ENCODE results near the gene NUDT2. TPM values are rescaled to one million over a fixed set of nuclear protein-coding genes. Genes with fewer than 3 reads are reported as not detected.

The NUDT2 gene
- polyA plus RNA-seq, 1 of the 3 experiments (the other 2 are of a cell fraction) = 47.8 TPM

- Histone ChIP-seq H3K27ac (ENCODE audit: low read depth in 2 of 2, low read length in 1 of 2) (no peak overlapping the region), H3K27me3 (ENCODE audit: insufficient read depth) (no peaks in the 10 kb centered on the region), H3K4me2 (no peak overlapping the region), H2AFZ (ENCODE audit: low read depth) (no peak overlapping the region), H3K79me2 (ENCODE audit: insufficient read depth) (peaks cover 9% of the 10 kb centered on the region; the same call in 1 of the 2 replicates), H3K9ac (no peak overlapping the region), H3K9me3 (no peaks in the 10 kb centered on the region), H3K4me3 (ENCODE audit: low read depth in 2 of 2, low read length in 1 of 2) (no peak overlapping the region), H3K4me1 (ENCODE audit: control insufficient read depth in 1 of 2, insufficient read depth in 2 of 2, low read depth in 1 of 2, low read length in 1 of 2) (peaks cover 3 to 7% of the 10 kb centered on the region in 2 experiments; a peak in 3 of 4 replicates), H4K20me1 (ENCODE audit: insufficient read depth) (no peaks in the 10 kb centered on the region), H3K9me2 (no peaks in the 10 kb centered on the region), H3F3A (replicated peaks; ENCODE audit: insufficient read depth) (no peaks in the 10 kb centered on the region), H3K36me3 (replicated peaks in 1 of 2; ENCODE audit: control insufficient read depth in 1 of 2, insufficient read depth in 2 of 2, low read length in 1 of 2) (no peaks in the 10 kb centered on the region)
- TF ChIP-seq TCF12 (IDR thresholded peaks at IDR 0.05) = no peak
- TF ChIP-seq MEF2A (IDR thresholded peaks at IDR 0.05; ENCODE audit: borderline replicate concordance, low read depth) = no peak
- no peak for TF ChIP-seq NRF1 (IDR thresholded peaks at IDR 0.05; ENCODE audit: low read depth, low read length)
- TF ChIP-seq EZH2phosphoT487 (IDR thresholded peaks at IDR 0.05; ENCODE audit: borderline replicate concordance, low read depth) = no peak
- no peak for TF ChIP-seq SMC3 (IDR thresholded peaks at IDR 0.05; ENCODE audit: low read depth, low read length)
- TF ChIP-seq POLR2AphosphoS5 (IDR thresholded peaks at IDR 0.05; ENCODE audit: low read depth, low read length) = no peak
- TF ChIP-seq SIN3A (IDR thresholded peaks at IDR 0.05; ENCODE audit: borderline replicate concordance, low read depth, low read length) = no peak
- no peak for TF ChIP-seq TEAD4 (IDR thresholded peaks at IDR 0.05; ENCODE audit: borderline replicate concordance, insufficient read depth)
- TF ChIP-seq ELF1 (IDR thresholded peaks at IDR 0.05) = no peak
- no peak for TF ChIP-seq GATA2 (CRISPR knock-in tag; IDR thresholded peaks at IDR 0.05)
- TF ChIP-seq RAD21 (IDR thresholded peaks at IDR 0.05; ENCODE audit: low read length) = no peak
- no peak for TF ChIP-seq RXRA (IDR thresholded peaks at IDR 0.05; ENCODE audit: borderline replicate concordance, low read depth)
- no peak for TF ChIP-seq CHD2 (IDR thresholded peaks at IDR 0.05; ENCODE audit: low read length, partially characterized antibody)
- no peak for TF ChIP-seq GABPA (IDR thresholded peaks at IDR 0.05; ENCODE audit: low read depth)
- 97% methylated on average over 6 of the region's 6 CpGs for WGBS (ENCODE audit: low lambda C conversion rate)
- no peak for DNase-seq
- ChIA-PET CTCF (no interaction called here), POLR2A (no interaction called here)
Measured at GRCh38 chr9:34311499-34312185, 17.7 kb upstream of the NUDT2 start.

- H3K27ac ChIP-seq (ENCODE audit: low read depth in 2 of 2, low read length in 1 of 2) = no peak overlapping the region
- 85% methylated on average over 2 of the region's 2 CpGs for WGBS (ENCODE audit: low lambda C conversion rate)
- POLR2A ChIA-PET = no interaction called here
Measured at GRCh38 chr9:34317436-34317835, 11.9 kb upstream of the NUDT2 start.

More at GRCh38 chr9:34317436-34317835, 11.9 kb upstream of the NUDT2 start:
- CTCF ChIA-PET = interaction anchor here (0.7 to 1.1 kb wide), 3 partner anchors 15 to 183 kb away, joined by 3 to 6 read pairs (median 3); no protein-coding TSS in a partner anchor
- TF ChIP-seq FOSL2 (IDR thresholded peaks at IDR 0.05; ENCODE audit: borderline replicate concordance, low read depth) = no peak
- TF ChIP-seq FOXJ3 (CRISPR knock-in tag; IDR thresholded peaks at IDR 0.05) = no peak
- TF ChIP-seq TCF12 (IDR thresholded peaks at IDR 0.05) = no peak
- no peak for DNase-seq
- Histone ChIP-seq H3K36me3 (replicated peaks in 1 of 2; ENCODE audit: control insufficient read depth in 1 of 2, insufficient read depth in 2 of 2, low read length in 1 of 2) (no peaks in the 10 kb centered on the region), H3F3A (replicated peaks; ENCODE audit: insufficient read depth) (no peaks in the 10 kb centered on the region), H3K4me3 (ENCODE audit: low read depth in 2 of 2, low read length in 1 of 2) (no peak overlapping the region), H4K20me1 (ENCODE audit: insufficient read depth) (no peaks in the 10 kb centered on the region), H3K27me3 (ENCODE audit: insufficient read depth) (no peaks in the 10 kb centered on the region), H3K9me3 (no peaks in the 10 kb centered on the region), H3K4me2 (no peak overlapping the region), H3K9ac (no peak overlapping the region), H2AFZ (ENCODE audit: low read depth) (no peak overlapping the region), H3K9me2 (no peaks in the 10 kb centered on the region), H3K79me2 (ENCODE audit: insufficient read depth) (peaks cover 26% of the 10 kb centered on the region; the same call in 1 of the 2 replicates), H3K4me1 (ENCODE audit: control insufficient read depth in 1 of 2, insufficient read depth in 2 of 2, low read depth in 1 of 2, low read length in 1 of 2) (no peaks in the 10 kb centered on the region)
